Neural progenitor cell (in vitro differentiated cells): ENCODE measurements around the gene TNS3. TPM values are rescaled to one million over a fixed set of nuclear protein-coding genes. Genes with fewer than 3 reads are reported as not detected.
A peak's percentile ranks its signal among the peaks of the same experiment; 100 is the strongest.

Experiments
- DNase-seq: peaks from one replicate; pipeline ENCODE4 v3.0.0-alpha.2; 2016; ENCODE audit warnings: low spot score
- H2AFZ ChIP-seq: fragments of 200-600 bp; sonication (generic); replicated peaks from 2 replicates; pipeline ENCODE4 v1.6.1; 2016; ENCODE audit warnings: antibody characterized with exemption
- H3F3A ChIP-seq: fragments of 200-600 bp; sonication (generic); 2 replicates; pipeline ENCODE4 v1.6.1; 2016; ENCODE audit warnings: antibody characterized with exemption, low read depth
- H3K27ac ChIP-seq: fragments of 200-600 bp; sonication (generic); 2 replicates; pipeline ENCODE4 v1.5.1; 2016; ENCODE audit warnings: mild to moderate bottlenecking
- H3K27me3 ChIP-seq: fragments of 200-600 bp; sonication (generic); 2 replicates; pipeline ENCODE4 v1.6.1; 2016; ENCODE audit warnings: mild to moderate bottlenecking, moderate library complexity
- H3K36me3 ChIP-seq: fragments of 200-600 bp; sonication (generic); 2 replicates; pipeline ENCODE4 v1.5.1; 2016
- H3K4me1 ChIP-seq: fragments of 200-600 bp; sonication (generic); 2 replicates; pipeline ENCODE4 v1.6.1; 2016; ENCODE audit warnings: mixed run types
- H3K4me2 ChIP-seq: fragments of 200-600 bp; sonication (generic); 2 replicates; pipeline ENCODE4 v1.6.1; 2016
- H3K4me3 ChIP-seq: fragments of 200-600 bp; sonication (generic); 2 replicates; pipeline ENCODE4 v1.5.1; 2016
- H3K79me2 ChIP-seq: fragments of 200-600 bp; sonication (generic); 2 replicates; pipeline ENCODE4 v1.6.1; 2016; ENCODE audit warnings: low read depth
- H3K9ac ChIP-seq: fragments of 200-600 bp; sonication (generic); 2 replicates; pipeline ENCODE4 v1.6.1; 2016
- H3K9me3 ChIP-seq: fragments of 200-600 bp; sonication (generic); 2 replicates; pipeline ENCODE4 v1.5.1; 2016; ENCODE audit warnings: low read depth
- H4K20me1 ChIP-seq: fragments of 200-600 bp; sonication (generic); 2 replicates; pipeline ENCODE4 v1.6.1; 2016; ENCODE audit warnings: low read depth
- H3K27ac Mint-ChIP-seq: 3 replicates; pipeline ENCODE4 v1.8.0; 2021; ENCODE audit warnings: mixed read lengths
- H3K27me3 Mint-ChIP-seq: 2 replicates; pipeline ENCODE4 v1.8.0; 2022; ENCODE audit warnings: low read depth, mild to moderate bottlenecking, inconsistent platforms, moderate library complexity, mixed read lengths; ENCODE audit not compliant: insufficient read depth
- H3K36me3 Mint-ChIP-seq: 3 replicates; pipeline ENCODE4 v1.8.0; 2021; ENCODE audit warnings: mixed read lengths
- H3K4me1 Mint-ChIP-seq: 3 replicates; pipeline ENCODE4 v1.8.0; 2021; ENCODE audit warnings: mixed read lengths
- H3K4me3 Mint-ChIP-seq: 3 replicates; pipeline ENCODE4 v1.8.0; 2021; ENCODE audit warnings: mild to moderate bottlenecking, moderate library complexity, mixed read lengths
- H3K9me3 Mint-ChIP-seq: 3 replicates; pipeline ENCODE4 v1.8.0; 2020; ENCODE audit warnings: mixed read lengths
- CTCF ChIP-seq: fragments of 200-600 bp; sonication (generic); IDR thresholded peaks from 2 replicates; pipeline ENCODE4 v1.5.1; 2017; ENCODE audit warnings: antibody characterized with exemption, mild to moderate bottlenecking
- EZH2 ChIP-seq: fragments of 200-600 bp; sonication (generic); IDR thresholded peaks from 2 replicates; pipeline ENCODE4 v1.6.1; 2017; ENCODE audit warnings: antibody characterized with exemption, mild to moderate bottlenecking, moderate library complexity
- EZH2phosphoT487 ChIP-seq: fragments of 200-600 bp; sonication (generic); IDR thresholded peaks from 2 replicates; pipeline ENCODE4 v1.6.1; 2017; ENCODE audit warnings: antibody characterized with exemption
- total RNA-seq: library from RNA; depleted of rRNA; stranded (reverse); fragments of >200 nt; gene quantifications from 2 replicates; pipeline ENCODE4 v1.2.3, GENCODE V29; 2015; ENCODE audit warnings: low replicate concordance

TNS3 gene
- total RNA-seq, 1 donor from 2014 or later = 15.0 TPM

- DNase-seq = no peak
- Mint-ChIP-seq H3K36me3 (peaks cover 10% of the 10 kb centered on the region), H3K27ac (peak overlapping the region; percentile 35), H3K9me3 (no peaks in the 10 kb centered on the region), H3K4me1 (peaks cover 53% of the 10 kb centered on the region), H3K27me3 (peaks cover 3% of the 10 kb centered on the region), H3K4me3 (no peak overlapping the region)
- H3F3A ChIP-seq = peaks cover 12% of the 10 kb centered on the region
- no peaks in the 10 kb centered on the region for H3K79me2 ChIP-seq
- H3K4me3 ChIP-seq = no peak overlapping the region
- H3K9ac ChIP-seq = no peak overlapping the region
- H3K27ac ChIP-seq = no peak overlapping the region
- H2AFZ ChIP-seq = no peak overlapping the region
- TF ChIP-seq EZH2phosphoT487 = no peak
- no peak for TF ChIP-seq CTCF
- no peak for TF ChIP-seq EZH2
- no peaks in the 10 kb centered on the region for H3K27me3 ChIP-seq
- H3K9me3 ChIP-seq = no peaks in the 10 kb centered on the region
- H3K4me2 ChIP-seq = no peak overlapping the region
- peaks cover under 1% of the 10 kb centered on the region for H4K20me1 ChIP-seq
- peaks cover 25% of the 10 kb centered on the region for H3K4me1 ChIP-seq
- no peaks in the 10 kb centered on the region for H3K36me3 ChIP-seq
These were observed 249.0 kb downstream of the TNS3 start for GRCh38 chr7:47332681-47333553.

- Mint-ChIP-seq H3K36me3 (peaks cover 10% of the 10 kb centered on the region), H3K27ac (peak overlapping the region; percentile 50), H3K4me3 (no peak overlapping the region), H3K9me3 (no peaks in the 10 kb centered on the region), H3K27me3 (peaks cover 3% of the 10 kb centered on the region), H3K4me1 (peaks cover 60% of the 10 kb centered on the region)
- Histone ChIP-seq H3K4me3 (no peak overlapping the region), H3K9me3 (no peaks in the 10 kb centered on the region), H3K79me2 (no peaks in the 10 kb centered on the region), H3K36me3 (no peaks in the 10 kb centered on the region), H3K9ac (no peak overlapping the region), H3F3A (peaks cover 19% of the 10 kb centered on the region), H3K27me3 (no peaks in the 10 kb centered on the region), H3K4me1 (peaks cover 32% of the 10 kb centered on the region), H3K4me2 (no peak overlapping the region), H2AFZ (no peak overlapping the region), H4K20me1 (peaks cover 7% of the 10 kb centered on the region), H3K27ac (no peak overlapping the region)
- TF ChIP-seq EZH2 (no peak), CTCF (no peak), EZH2phosphoT487 (no peak)
- DNase-seq = peak; percentile 34
These were observed 249.7 kb downstream of the TNS3 start for GRCh38 chr7:47332213-47332612.

GRCh38 chr7:47331179-47331565 lies 250.7 kb downstream of the TNS3 start:
- Mint-ChIP-seq H3K4me3 (no peak overlapping the region), H3K36me3 (peaks cover 6% of the 10 kb centered on the region), H3K9me3 (no peaks in the 10 kb centered on the region), H3K4me1 (peaks cover 70% of the 10 kb centered on the region), H3K27ac (peak overlapping the region; percentile 37), H3K27me3 (peaks cover 3% of the 10 kb centered on the region)
- Histone ChIP-seq H4K20me1 (peaks cover 18% of the 10 kb centered on the region), H3K36me3 (no peaks in the 10 kb centered on the region), H3K27me3 (no peaks in the 10 kb centered on the region), H3K4me2 (no peak overlapping the region), H3K4me1 (peaks cover 42% of the 10 kb centered on the region), H3K9me3 (no peaks in the 10 kb centered on the region), H3F3A (peaks cover 26% of the 10 kb centered on the region), H3K9ac (no peak overlapping the region), H3K79me2 (no peaks in the 10 kb centered on the region), H3K27ac (no peak overlapping the region), H2AFZ (no peak overlapping the region), H3K4me3 (no peak overlapping the region)
- DNase-seq = no peak
- TF ChIP-seq EZH2 (no peak), CTCF (no peak), EZH2phosphoT487 (no peak)
